Prostate gland (tissue), 2 donors: ENCODE measurements around the gene RHBDF2.

Source experiments
- CTCF ChIP-seq, 4 experiments: fragments of 200-600 bp in 2 of 4; fragments of 450-650 bp in 2 of 4; sonication (generic) in 2 of 4; IDR thresholded peaks; 1 replicate in 3 of 4; 2 replicates in 1 of 4; pipeline ENCODE4 v1.5.1; 2016 to 2019; ENCODE audit warnings: antibody characterized with exemption in 4 of 4, mild to moderate bottlenecking in 2 of 4, moderate library complexity in 2 of 4
- POLR2AphosphoS5 ChIP-seq: sonication (generic); formaldehyde crosslinking; IDR thresholded peaks from one replicate; pipeline ENCODE4 v1.6.1; 2017; ENCODE audit warnings: antibody characterized with exemption

DNA sequence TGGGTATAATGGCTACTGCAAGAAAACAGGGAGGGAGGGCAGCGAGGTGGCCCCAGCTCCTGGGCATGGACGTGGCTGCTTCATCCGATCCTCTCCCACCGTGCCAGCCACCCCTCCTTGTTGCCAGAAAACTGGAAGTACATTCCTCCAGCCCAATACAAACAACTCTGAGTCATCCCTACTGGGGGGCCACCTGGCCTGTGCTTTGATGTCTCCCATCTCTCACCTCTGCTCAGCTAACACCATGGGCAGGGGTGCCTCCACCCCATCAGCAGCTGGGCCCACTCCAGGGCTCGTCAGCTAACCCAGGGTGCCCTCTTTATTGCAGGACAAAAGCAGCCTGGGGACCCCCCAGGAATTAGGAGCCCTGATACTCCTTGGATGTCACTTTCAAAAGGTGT lies 2.0 kb downstream of the RHBDF2 start:
- TF ChIP-seq CTCF (IDR thresholded peaks at IDR 0.05) (no peak), POLR2AphosphoS5 (no peak)
